PC-9 (cell line): Measurements from ENCODE around the gene ZNF341. TPM values are rescaled to one million over a fixed set of nuclear protein-coding genes. Genes with fewer than 3 reads are reported as not detected.
A peak's percentile ranks its signal among the peaks of the same experiment; 100 is the strongest.

ENCODE experiments used
- BruUV-seq: library from RNA; stranded (reverse); fragments of 400-500 nt; replicated peaks from 2 replicates; lab custom pipeline; 2021; lab: Mats Ljungman, UMichigan
- CTCF ChIA-PET: fragments of 300-600 bp; sonication (Branson Sonifier 250); formaldehyde crosslinking; loops from one replicate; lab custom pipeline; 2022; ENCODE audit warnings: antibody characterized with exemption; lab: Charles Lee
- POLR2A ChIA-PET: fragments of 300-600 bp; sonication (Branson Sonifier 250); formaldehyde crosslinking; loops from one replicate; lab custom pipeline; 2022; ENCODE audit warnings: antibody characterized with exemption; ENCODE audit not compliant: unreplicated experiment; lab: Charles Lee
- DNase-seq, 2 experiments: peaks; one replicate each; pipeline versions ENCODE4 v3.0.0 to v3.0.0-alpha.2; 2015 to 2022; ENCODE audit warnings: mixed read lengths in 1 of 2
- H2AFZ ChIP-seq: fragments of 200-600 bp; sonication (generic); 2 replicates; pipeline ENCODE4 v1.8.1; 2017; ENCODE audit warnings: antibody characterized with exemption
- H3F3A ChIP-seq: fragments of 200-600 bp; sonication (generic); 2 replicates; pipeline ENCODE4 v1.8.1; 2017; ENCODE audit warnings: antibody characterized with exemption, mild to moderate bottlenecking, low read depth; ENCODE audit not compliant: insufficient read depth
- H3K27ac ChIP-seq: fragments of 200-600 bp; sonication (generic); 2 replicates; pipeline ENCODE4 v1.6.1; 2016; ENCODE audit warnings: mixed run types
- H3K27me3 ChIP-seq: fragments of 200-600 bp; sonication (generic); 2 replicates; pipeline ENCODE4 v1.6.1; 2016; ENCODE audit warnings: low read depth, mixed run types; ENCODE audit not compliant: insufficient read depth
- H3K36me3 ChIP-seq: fragments of 200-600 bp; sonication (generic); 2 replicates; pipeline ENCODE4 v1.6.1; 2016; ENCODE audit warnings: low read depth, mixed run types
- H3K4me1 ChIP-seq: fragments of 200-600 bp; sonication (generic); replicated peaks from 2 replicates; pipeline ENCODE4 v1.6.1; 2016; ENCODE audit warnings: mixed run types; ENCODE audit not compliant: insufficient read depth
- H3K4me2 ChIP-seq: fragments of 200-600 bp; sonication (generic); 2 replicates; pipeline ENCODE4 v1.6.1; 2017; ENCODE audit warnings: mixed run types
- H3K4me3 ChIP-seq: fragments of 200-600 bp; sonication (generic); 2 replicates; pipeline ENCODE4 v1.6.1; 2016; ENCODE audit warnings: mixed run types
- H3K79me2 ChIP-seq: fragments of 200-600 bp; sonication (generic); 2 replicates; pipeline ENCODE4 v1.6.1; 2017; ENCODE audit warnings: low read depth, mixed run types
- H3K9me2 ChIP-seq: fragments of 200-600 bp; sonication (generic); 2 replicates; pipeline ENCODE4 v1.8.1; 2017; ENCODE audit warnings: mild to moderate bottlenecking; ENCODE audit not compliant: insufficient read depth
- H3K9me3 ChIP-seq: fragments of 200-600 bp; sonication (generic); 2 replicates; pipeline ENCODE4 v1.8.1; 2016; ENCODE audit warnings: low read depth; ENCODE audit not compliant: insufficient read depth
- H4K20me1 ChIP-seq: fragments of 200-600 bp; sonication (generic); 2 replicates; pipeline ENCODE4 v1.8.1; 2017; ENCODE audit not compliant: insufficient read depth
- CTCF ChIP-seq: fragments of 200-600 bp; sonication (generic); conservative IDR thresholded peaks from 2 replicates; pipeline ENCODE4 v1.6.1; 2017; ENCODE audit warnings: mixed run types, antibody characterized with exemption, mild to moderate bottlenecking, moderate library complexity
- EZH2 ChIP-seq: fragments of 200-600 bp; sonication (generic); IDR thresholded peaks from 2 replicates; pipeline ENCODE4 v1.8.0; 2017; ENCODE audit warnings: antibody characterized with exemption, low read depth
- intact Hi-C: fragments of 100-400 bp; cut with micrococcal nuclease; formaldehyde crosslinking; loops from one replicate; pipeline ENCODE4 v1.10.0; 2022; ENCODE audit not compliant: unreplicated experiment
- total RNA-seq: library from RNA; stranded (reverse); gene quantifications from 2 replicates; pipeline ENCODE4 v1.2.3, GENCODE V29; 2021

Gene ZNF341
- total RNA-seq, 1 experiment from 2014 or later: 5.6 TPM

GRCh38 chr20:33685328-33686099, 46.3 kb upstream of the ZNF341 start:
- no peaks in the 10 kb centered on the region for H3K27me3 ChIP-seq
- peaks cover 32% of the 10 kb centered on the region for H3K4me1 ChIP-seq
- POLR2A ChIA-PET: interaction anchor here (0.7 kb wide), 1 partner anchor 312 kb away, joined by 6 read pairs; no protein-coding TSS in a partner anchor
- H3K9me2 ChIP-seq: no peaks in the 10 kb centered on the region
- H3K79me2 ChIP-seq: peaks cover 30% of the 10 kb centered on the region
- H3F3A ChIP-seq: peaks cover 16% of the 10 kb centered on the region; the same call in 1 of the 2 replicates
- H3K4me2 ChIP-seq: peak overlapping the region; percentile 100
- no peak overlapping the region for H3K27ac ChIP-seq
- TF ChIP-seq CTCF (no peak), EZH2 (no peak)
- peak; percentile 37 to 44 for DNase-seq
- H3K9me3 ChIP-seq: no peaks in the 10 kb centered on the region
- CTCF ChIA-PET: interaction anchor here (1.0 kb wide), 1 partner anchor 19 kb away, joined by 3 read pairs; the partner anchor contains the start of gene ACTL10
- intact Hi-C loops: loop anchor here (1.0 kb wide), 1 partner anchor 46 kb away; the partner anchor contains the start of gene ZNF341
- H2AFZ ChIP-seq: peak overlapping the region; percentile 84; the same call in 1 of the 2 replicates
- H3K4me3 ChIP-seq: peak overlapping the region; percentile 73
- no peaks in the 10 kb centered on the region for H4K20me1 ChIP-seq
- H3K36me3 ChIP-seq: no peaks in the 10 kb centered on the region
- BruUV-seq: TSS peak; percentile 63

GRCh38 chr20:33686100-33686983, 45.5 kb upstream of the ZNF341 start, which contains the start of gene E2F1:
E2F1 (minus strand) TSS chr20:33686385; CDS start chr20:33686264, 121 bp downstream.
- no peaks in the 10 kb centered on the region for H3K36me3 ChIP-seq
- peaks cover 33% of the 10 kb centered on the region for H3K4me1 ChIP-seq
- peak; percentile 82 to 99 for DNase-seq
- H3K4me3 ChIP-seq: peak within 1 kb of the TSS; percentile 73
- peaks cover 30% of the 10 kb centered on the region for H3K79me2 ChIP-seq
- H3K27me3 ChIP-seq: no peaks in the 10 kb centered on the region
- intact Hi-C loops: loop anchor here (1.0 kb wide), 1 partner anchor 45 kb away; the partner anchor contains the start of gene ZNF341
- H3K4me2 ChIP-seq: peak within 1 kb of the TSS; percentile 100
- H3K9me3 ChIP-seq: no peaks in the 10 kb centered on the region
- ChIA-PET POLR2A (no interaction called here), CTCF (no interaction called here)
- H3K27ac ChIP-seq: no peak within 1 kb of the TSS
- H4K20me1 ChIP-seq: no peaks in the 10 kb centered on the region
- TF ChIP-seq EZH2 (no peak), CTCF (0 out of 2 replicates have a peak, but pooled peaks have one; percentile 25)
- H3F3A ChIP-seq: peaks cover 16% of the 10 kb centered on the region; the same call in 1 of the 2 replicates
- no TSS peak for BruUV-seq
- H3K9me2 ChIP-seq: no peaks in the 10 kb centered on the region
- H2AFZ ChIP-seq: peak within 1 kb of the TSS; percentile 84

GRCh38 chr20:33686984-33687366, 44.8 kb upstream of the ZNF341 start:
- no TSS peak for BruUV-seq
- POLR2A ChIA-PET: interaction anchor here (0.5 kb wide), 1 partner anchor 704 kb away, joined by 3 read pairs; no protein-coding TSS in a partner anchor
- intact Hi-C loops: loop anchor here (1.0 kb wide), 1 partner anchor 44 kb away; the partner anchor contains the start of gene ZNF341

More at GRCh38 chr20:33686984-33687366, 44.8 kb upstream of the ZNF341 start:
- Histone ChIP-seq H3K79me2 (peaks cover 30% of the 10 kb centered on the region), H3K36me3 (no peaks in the 10 kb centered on the region), H3K9me3 (no peaks in the 10 kb centered on the region), H3K4me1 (peaks cover 33% of the 10 kb centered on the region), H4K20me1 (no peaks in the 10 kb centered on the region), H3K27me3 (no peaks in the 10 kb centered on the region), H3K4me2 (peak overlapping the region; percentile 68), H3K4me3 (peak overlapping the region; percentile 41; the same call in 1 of the 2 replicates), H3K9me2 (no peaks in the 10 kb centered on the region), H3F3A (peaks cover 16% of the 10 kb centered on the region; the same call in 1 of the 2 replicates), H3K27ac (no peak overlapping the region), H2AFZ (peak overlapping the region; percentile 67)
- TF ChIP-seq EZH2: no peak
- no peak for TF ChIP-seq CTCF
- CTCF ChIA-PET: no interaction called here
- no peak for DNase-seq
